ENCODE data around the gene LARGE1.

LARGE1 gene

DNA sequence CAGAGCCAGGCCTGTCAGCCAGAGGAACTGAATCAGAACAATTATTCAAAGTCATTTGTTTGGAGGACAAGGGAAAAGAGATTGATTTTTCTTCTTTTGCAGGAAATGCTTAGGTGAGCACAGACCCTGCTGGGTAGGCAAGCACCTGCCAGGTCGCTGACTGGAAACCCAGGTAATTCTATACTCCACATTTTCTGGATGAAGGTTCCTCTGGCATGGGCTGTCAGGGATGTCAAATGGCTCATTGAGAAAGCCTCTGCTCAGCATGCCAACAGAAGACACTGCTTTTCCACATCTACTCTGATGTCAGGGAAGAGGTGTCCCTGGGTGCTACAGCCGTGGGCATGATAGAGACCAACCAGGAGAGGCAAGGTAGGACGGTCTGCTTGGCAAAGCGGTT is 695.4 kb downstream of the LARGE1 start:
- TF ChIP-seq, protein P1, sequence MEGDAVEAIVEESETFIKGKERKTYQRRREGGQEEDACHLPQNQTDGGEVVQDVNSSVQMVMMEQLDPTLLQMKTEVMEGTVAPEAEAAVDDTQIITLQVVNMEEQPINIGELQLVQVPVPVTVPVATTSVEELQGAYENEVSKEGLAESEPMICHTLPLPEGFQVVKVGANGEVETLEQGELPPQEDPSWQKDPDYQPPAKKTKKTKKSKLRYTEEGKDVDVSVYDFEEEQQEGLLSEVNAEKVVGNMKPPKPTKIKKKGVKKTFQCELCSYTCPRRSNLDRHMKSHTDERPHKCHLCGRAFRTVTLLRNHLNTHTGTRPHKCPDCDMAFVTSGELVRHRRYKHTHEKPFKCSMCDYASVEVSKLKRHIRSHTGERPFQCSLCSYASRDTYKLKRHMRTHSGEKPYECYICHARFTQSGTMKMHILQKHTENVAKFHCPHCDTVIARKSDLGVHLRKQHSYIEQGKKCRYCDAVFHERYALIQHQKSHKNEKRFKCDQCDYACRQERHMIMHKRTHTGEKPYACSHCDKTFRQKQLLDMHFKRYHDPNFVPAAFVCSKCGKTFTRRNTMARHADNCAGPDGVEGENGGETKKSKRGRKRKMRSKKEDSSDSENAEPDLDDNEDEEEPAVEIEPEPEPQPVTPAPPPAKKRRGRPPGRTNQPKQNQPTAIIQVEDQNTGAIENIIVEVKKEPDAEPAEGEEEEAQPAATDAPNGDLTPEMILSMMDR (IDR thresholded peaks at IDR 0.05), result no peak
- TF ChIP-seq ZFX (IDR thresholded peaks at IDR 0.05; ENCODE audit: borderline replicate concordance), result no peak
- no peak overlapping the region for H3K27ac ChIP-seq
